K562 (cell line): Measurements from ENCODE around the gene NMRK1. TPM values are rescaled to one million over a fixed set of nuclear protein-coding genes. Genes with fewer than 3 reads are reported as not detected.

ENCODE experiments used
- ATAC-seq: fragments of 200-7000 bp; cut with Tn5 transposase; 3 replicates; pipeline ENCODE4 v1.9.1; 2020; ENCODE audit warnings: moderate library complexity
- BruUV-seq: library from RNA; stranded (reverse); fragments of 400-500 nt; replicated peaks from 2 replicates; lab custom pipeline; 2021; lab: Mats Ljungman, UMichigan
- CTCF ChIA-PET: fragments of 300-600 bp; formaldehyde crosslinking; extraction: SDS; loops from one replicate; lab custom pipeline; 2021; ENCODE audit warnings: low intra/inter-chr PET ratio; lab: Yijun Ruan, JAX
- POLR2A ChIA-PET: fragments of 300-600, 350-650 bp; sonication (Branson Sonifier 250); formaldehyde crosslinking; extraction: SDS; loops from one replicate; lab custom pipeline; 2021; ENCODE audit warnings: antibody characterized with exemption, inconsistent platforms; lab: Yijun Ruan, JAX
- DNase-seq, 4 experiments: peaks; one replicate each; pipeline versions ENCODE4 v3.0.0 to v3.0.0-alpha.2; 2011 to 2018; ENCODE audit warnings: low spot score in 3 of 4, mixed read lengths in 3 of 4; ENCODE audit errors: extremely low read depth in 1 of 4
- FAIRE-seq: peaks from 2 replicates; lab custom pipeline; 2011; peaks lifted over from hg19 to GRCh38; lab: Jason Lieb, UNC
- H2AFZ ChIP-seq: 2 replicates; pipeline ENCODE4 v1.6.0; 2011; ENCODE audit warnings: low read depth, low read length, control low read depth, inconsistent platforms
- H3K27ac ChIP-seq: fragments of 200-600 bp; 3 replicates; pipeline ENCODE4 v1.8.0; 2011; ENCODE audit warnings: low read depth, mild to moderate bottlenecking, control low read depth, inconsistent platforms, low read length, moderate library complexity, mixed read lengths; ENCODE audit errors: extremely low read depth
- H3K27me3 ChIP-seq, 2 experiments: fragments of 300-600 bp in 1 of 2; 2 replicates in 1 of 2; 3 replicates in 1 of 2; pipeline versions ENCODE4 v1.6.0 to v1.8.0; 2011; ENCODE audit warnings: inconsistent platforms in 2 of 2, low read length in 2 of 2, mild to moderate bottlenecking in 1 of 2, mixed read lengths in 1 of 2, moderate library complexity in 1 of 2; ENCODE audit not compliant: control insufficient read depth in 2 of 2, insufficient read depth in 2 of 2
- H3K36me3 ChIP-seq: fragments of 300-600 bp; 3 replicates; pipeline ENCODE4 v1.8.0; 2011; ENCODE audit warnings: mild to moderate bottlenecking, low read length, inconsistent platforms; ENCODE audit not compliant: control insufficient read depth, insufficient read depth
- H3K4me1 ChIP-seq, 2 experiments: fragments of 200-600 bp in 1 of 2; replicated peaks in 1 of 2; 2 replicates in 1 of 2; 3 replicates in 1 of 2; pipeline versions ENCODE4 v1.5.1 to v1.8.0; 2011; ENCODE audit warnings: inconsistent platforms in 2 of 2, low read length in 2 of 2, mild to moderate bottlenecking in 1 of 2, mixed read lengths in 1 of 2, moderate library complexity in 1 of 2; ENCODE audit not compliant: control insufficient read depth in 2 of 2, insufficient read depth in 2 of 2
- H3K4me2 ChIP-seq: 2 replicates; pipeline ENCODE4 v1.6.1; 2011; ENCODE audit warnings: low read length, control low read depth, inconsistent platforms, mixed read lengths; ENCODE audit not compliant: insufficient read depth
- H3K4me3 ChIP-seq: fragments of 200-600 bp; sonication (generic), shearing (Covaris generic); 2 replicates; pipeline ENCODE4 v1.5.1; 2016; ENCODE audit warnings: control low read depth, inconsistent platforms
- H3K79me2 ChIP-seq: fragments of 200-600 bp; 3 replicates; pipeline ENCODE4 v1.8.0; 2011; ENCODE audit warnings: low read length, inconsistent platforms; ENCODE audit not compliant: control insufficient read depth, insufficient read depth
- H3K9ac ChIP-seq, 2 experiments: 2 replicates each; pipeline versions ENCODE4 v1.6.0 to v1.6.1; 2011; ENCODE audit warnings: low read depth in 2 of 2, low read length in 2 of 2, control low read depth in 1 of 2, inconsistent platforms in 1 of 2, mild to moderate bottlenecking in 1 of 2, mixed read lengths in 1 of 2; ENCODE audit not compliant: insufficient read depth in 1 of 2
- H3K9me1 ChIP-seq: one replicate; pipeline ENCODE4 v1.6.0; 2011; ENCODE audit warnings: inconsistent platforms, mild to moderate bottlenecking, low read length, moderate library complexity; ENCODE audit not compliant: control insufficient read depth, insufficient read depth
- H3K9me3 ChIP-seq: replicated peaks from 2 replicates; pipeline ENCODE4 v1.5.1; 2011; ENCODE audit warnings: low read depth, low read length, inconsistent platforms; ENCODE audit not compliant: control insufficient read depth, insufficient read depth
- H4K20me1 ChIP-seq: replicated peaks from 2 replicates; pipeline ENCODE4 v1.6.1; 2011; ENCODE audit warnings: low read length, inconsistent platforms, mixed read lengths; ENCODE audit not compliant: control insufficient read depth, insufficient read depth
- HEY1 ChIP-seq: fragments of 250-450 bp; sonication (Bioruptor Pico); IDR thresholded peaks from 2 replicates; pipeline ENCODE4 v1.5.0; 2020; ENCODE audit warnings: mild to moderate bottlenecking, moderate library complexity, borderline replicate concordance
- OTX1 ChIP-seq: fragments of 450-650 bp; formaldehyde crosslinking; IDR thresholded peaks from 2 replicates; pipeline ENCODE4 v1.4.0; 2022; ENCODE audit warnings: mild to moderate bottlenecking
- SIN3A ChIP-seq, 2 experiments: fragments of 150-350 bp in 1 of 2; IDR thresholded peaks; 2 replicates each; pipeline ENCODE4 v1.6.1; 2011 to 2016; ENCODE audit warnings: borderline replicate concordance in 2 of 2, low read depth in 2 of 2, low read length in 2 of 2, mild to moderate bottlenecking in 2 of 2, moderate library complexity in 2 of 2; ENCODE audit not compliant: control insufficient read depth in 1 of 2
- SMC3 ChIP-seq: conservative IDR thresholded peaks from 2 replicates; pipeline ENCODE4 v1.6.1; 2011; ENCODE audit warnings: low read depth, low read length, improper control_type of control experiment; ENCODE audit not compliant: insufficient read depth
- SRF ChIP-seq, 2 experiments: fragments of 250-450, 450-650 bp in 1 of 2; sonication (Bioruptor Pico) in 1 of 2; sonication (generic) in 1 of 2; formaldehyde crosslinking; IDR thresholded peaks; 2 replicates each; pipeline versions ENCODE4 v1.5.0 to v1.5.1; 2020 to 2022; ENCODE audit warnings: mild to moderate bottlenecking in 1 of 2, missing genetic modification reagents in 1 of 2
- U2AF1 ChIP-seq: fragments of 200-400 bp; formaldehyde crosslinking; optimal IDR thresholded peaks from 2 replicates; pipeline ENCODE3; 2017; ENCODE audit warnings: mild to moderate bottlenecking, low read depth, low read length, moderate library complexity
- ZNF124 ChIP-seq: sonication (generic); formaldehyde crosslinking; IDR thresholded peaks from 2 replicates; pipeline ENCODE4 v1.8.1; 2022; ENCODE audit warnings: missing genetic modification reagents
- ZNF174 ChIP-seq: fragments of 250-450 bp; sonication (Bioruptor Pico); IDR thresholded peaks from 2 replicates; pipeline ENCODE4 v1.4.0; 2020; ENCODE audit warnings: mild to moderate bottlenecking
- ZNF263 ChIP-seq: sonication (generic); formaldehyde crosslinking; IDR thresholded peaks from 2 replicates; pipeline ENCODE4 v1.8.0; 2022; ENCODE audit warnings: mild to moderate bottlenecking, missing genetic modification reagents, borderline replicate concordance
- WGBS: fragments of 100-300 bp; shearing (Covaris generic); methylation state at CpG from one replicate; pipeline ENCODE4 v1.1.6; 2016; ENCODE audit warnings: low coverage, mixed read lengths; ENCODE audit not compliant: insufficient coverage; ENCODE audit errors: missing lambda C conversion rate; 5-methylcytosine and 5-hydroxymethylcytosine counted together
- in situ Hi-C: fragments of 300-500 bp; cut with MboI; formaldehyde crosslinking; loops from 4 replicates; pipeline ENCODE4 v1.15.0; 2018; ENCODE audit warnings: inconsistent platforms, mixed read lengths
- intact Hi-C: fragments of 100-400 bp; cut with micrococcal nuclease; formaldehyde crosslinking; loops from 2 replicates; pipeline ENCODE4 v1.14.2; 2022
- polyA plus RNA-seq, 8 experiments: library from polyadenylated mRNA; depleted of rRNA in 4 of 8; stranded (reverse) in 5 of 8; unstranded in 3 of 8; fragments of >200 nt; fragmentation: Nextera tagmentation in 2 of 8; fragmentation: Illumina TruSeq in 1 of 8; extraction: Ambion mirVana in 2 of 8; extraction: Trizol in 1 of 8; gene quantifications; 2 replicates each; pipeline versions ENCODE4 v1.2.1 to v1.2.3, GENCODE V29; 2011 to 2014; ENCODE audit warnings: inconsistent platforms in 1 of 8, missing spikeins in 1 of 8
- total RNA-seq, 7 experiments: library from RNA; depleted of rRNA in 6 of 7; stranded (reverse); fragments of >200 nt in 6 of 7; fragmentation: Illumina TruSeq in 2 of 7; extraction: Trizol in 2 of 7; gene quantifications; 2 replicates each; pipeline versions ENCODE4 v1.2.1 to v1.2.3, GENCODE V29; 2011 to 2021; ENCODE audit warnings: low replicate concordance in 1 of 7
- TF ChIP-seq, protein P1 (sequence below): fragments of 250-450 bp; sonication (Bioruptor Pico); IDR thresholded peaks from 2 replicates; pipeline ENCODE4 v1.9.0; 2021; ENCODE audit warnings: mild to moderate bottlenecking, inconsistent platforms
- TF ChIP-seq, protein P2 (sequence below): fragments of 250-450 bp; sonication (Bioruptor Pico); IDR thresholded peaks from 2 replicates; pipeline ENCODE4 v1.4.0; 2020

NMRK1 gene
- total and polyA plus RNA-seq, 9 of the 15 experiments (the other 6 are each of a cell fraction or from before 2014, with no cell fraction given) = 1.1 to 3.5 (median 1.7) TPM

DNA sequence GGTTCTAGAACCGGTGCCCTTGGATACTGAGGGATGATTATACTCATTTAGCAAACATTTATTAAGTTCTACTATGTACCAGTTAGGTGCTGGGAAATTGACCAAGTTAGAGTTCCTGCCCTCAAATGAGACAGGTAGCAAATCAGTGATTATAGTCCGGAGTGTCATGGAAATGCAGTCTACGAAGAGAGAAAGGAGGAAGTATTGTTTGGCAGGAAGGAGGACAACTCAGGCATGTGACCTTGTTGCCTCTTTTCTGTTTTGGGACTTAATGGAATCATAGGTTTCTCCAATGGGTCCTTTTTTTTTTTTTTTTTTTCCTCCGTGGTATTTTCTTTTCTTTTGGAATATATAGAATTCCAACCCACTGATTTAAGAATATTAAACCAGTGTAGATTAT is 28.4 kb upstream of the NMRK1 start:
- H3K27me3 ChIP-seq = no peaks in the 10 kb centered on the region
- no peak overlapping the region for H2AFZ ChIP-seq
- H3K9ac ChIP-seq = no peak overlapping the region
- DNase-seq = no peak
- no peaks in the 10 kb centered on the region for H3K36me3 ChIP-seq
- H3K9me1 ChIP-seq = no peaks in the 10 kb centered on the region
- no peaks in the 10 kb centered on the region for H3K79me2 ChIP-seq
- FAIRE-seq = no peak
- no peak for ATAC-seq
- H3K27ac ChIP-seq = no peak overlapping the region
- H3K4me1 ChIP-seq = peaks cover 0 to 7% of the 10 kb centered on the region in 2 experiments; a peak in 2 of 5 replicates
- WGBS = 67% methylated on average over 2 of the region's 4 CpGs
- no peak overlapping the region for H3K4me3 ChIP-seq
- POLR2A ChIA-PET = no interaction called here
- in situ Hi-C loops (no loop called here), intact Hi-C loops (no loop called here)
- H3K4me2 ChIP-seq = no peak overlapping the region
- H4K20me1 ChIP-seq = no peaks in the 10 kb centered on the region
- H3K9me3 ChIP-seq = no peaks in the 10 kb centered on the region
- BruUV-seq = no TSS peak
- CTCF ChIA-PET = no interaction called here
- TF ChIP-seq, protein P1, sequence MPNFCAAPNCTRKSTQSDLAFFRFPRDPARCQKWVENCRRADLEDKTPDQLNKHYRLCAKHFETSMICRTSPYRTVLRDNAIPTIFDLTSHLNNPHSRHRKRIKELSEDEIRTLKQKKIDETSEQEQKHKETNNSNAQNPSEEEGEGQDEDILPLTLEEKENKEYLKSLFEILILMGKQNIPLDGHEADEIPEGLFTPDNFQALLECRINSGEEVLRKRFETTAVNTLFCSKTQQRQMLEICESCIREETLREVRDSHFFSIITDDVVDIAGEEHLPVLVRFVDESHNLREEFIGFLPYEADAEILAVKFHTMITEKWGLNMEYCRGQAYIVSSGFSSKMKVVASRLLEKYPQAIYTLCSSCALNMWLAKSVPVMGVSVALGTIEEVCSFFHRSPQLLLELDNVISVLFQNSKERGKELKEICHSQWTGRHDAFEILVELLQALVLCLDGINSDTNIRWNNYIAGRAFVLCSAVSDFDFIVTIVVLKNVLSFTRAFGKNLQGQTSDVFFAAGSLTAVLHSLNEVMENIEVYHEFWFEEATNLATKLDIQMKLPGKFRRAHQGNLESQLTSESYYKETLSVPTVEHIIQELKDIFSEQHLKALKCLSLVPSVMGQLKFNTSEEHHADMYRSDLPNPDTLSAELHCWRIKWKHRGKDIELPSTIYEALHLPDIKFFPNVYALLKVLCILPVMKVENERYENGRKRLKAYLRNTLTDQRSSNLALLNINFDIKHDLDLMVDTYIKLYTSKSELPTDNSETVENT (CRISPR knock-in tag) = no peak
- TF ChIP-seq SRF (CRISPR knock-in tag; IDR thresholded peaks at IDR 0.05) (no peak), ZNF263 (no peak), ZNF124 (no peak), U2AF1 (no peak), OTX1 (CRISPR knock-in tag) (no peak), SIN3A (IDR thresholded peaks at IDR 0.05; ENCODE audit: borderline replicate concordance in 2 of 2, control insufficient read depth in 1 of 2, low read depth in 2 of 2, low read length in 2 of 2) (no peak), HEY1 (CRISPR knock-in tag) (no peak), SMC3 (no peak), ZNF174 (no peak)
- TF ChIP-seq, protein P2, sequence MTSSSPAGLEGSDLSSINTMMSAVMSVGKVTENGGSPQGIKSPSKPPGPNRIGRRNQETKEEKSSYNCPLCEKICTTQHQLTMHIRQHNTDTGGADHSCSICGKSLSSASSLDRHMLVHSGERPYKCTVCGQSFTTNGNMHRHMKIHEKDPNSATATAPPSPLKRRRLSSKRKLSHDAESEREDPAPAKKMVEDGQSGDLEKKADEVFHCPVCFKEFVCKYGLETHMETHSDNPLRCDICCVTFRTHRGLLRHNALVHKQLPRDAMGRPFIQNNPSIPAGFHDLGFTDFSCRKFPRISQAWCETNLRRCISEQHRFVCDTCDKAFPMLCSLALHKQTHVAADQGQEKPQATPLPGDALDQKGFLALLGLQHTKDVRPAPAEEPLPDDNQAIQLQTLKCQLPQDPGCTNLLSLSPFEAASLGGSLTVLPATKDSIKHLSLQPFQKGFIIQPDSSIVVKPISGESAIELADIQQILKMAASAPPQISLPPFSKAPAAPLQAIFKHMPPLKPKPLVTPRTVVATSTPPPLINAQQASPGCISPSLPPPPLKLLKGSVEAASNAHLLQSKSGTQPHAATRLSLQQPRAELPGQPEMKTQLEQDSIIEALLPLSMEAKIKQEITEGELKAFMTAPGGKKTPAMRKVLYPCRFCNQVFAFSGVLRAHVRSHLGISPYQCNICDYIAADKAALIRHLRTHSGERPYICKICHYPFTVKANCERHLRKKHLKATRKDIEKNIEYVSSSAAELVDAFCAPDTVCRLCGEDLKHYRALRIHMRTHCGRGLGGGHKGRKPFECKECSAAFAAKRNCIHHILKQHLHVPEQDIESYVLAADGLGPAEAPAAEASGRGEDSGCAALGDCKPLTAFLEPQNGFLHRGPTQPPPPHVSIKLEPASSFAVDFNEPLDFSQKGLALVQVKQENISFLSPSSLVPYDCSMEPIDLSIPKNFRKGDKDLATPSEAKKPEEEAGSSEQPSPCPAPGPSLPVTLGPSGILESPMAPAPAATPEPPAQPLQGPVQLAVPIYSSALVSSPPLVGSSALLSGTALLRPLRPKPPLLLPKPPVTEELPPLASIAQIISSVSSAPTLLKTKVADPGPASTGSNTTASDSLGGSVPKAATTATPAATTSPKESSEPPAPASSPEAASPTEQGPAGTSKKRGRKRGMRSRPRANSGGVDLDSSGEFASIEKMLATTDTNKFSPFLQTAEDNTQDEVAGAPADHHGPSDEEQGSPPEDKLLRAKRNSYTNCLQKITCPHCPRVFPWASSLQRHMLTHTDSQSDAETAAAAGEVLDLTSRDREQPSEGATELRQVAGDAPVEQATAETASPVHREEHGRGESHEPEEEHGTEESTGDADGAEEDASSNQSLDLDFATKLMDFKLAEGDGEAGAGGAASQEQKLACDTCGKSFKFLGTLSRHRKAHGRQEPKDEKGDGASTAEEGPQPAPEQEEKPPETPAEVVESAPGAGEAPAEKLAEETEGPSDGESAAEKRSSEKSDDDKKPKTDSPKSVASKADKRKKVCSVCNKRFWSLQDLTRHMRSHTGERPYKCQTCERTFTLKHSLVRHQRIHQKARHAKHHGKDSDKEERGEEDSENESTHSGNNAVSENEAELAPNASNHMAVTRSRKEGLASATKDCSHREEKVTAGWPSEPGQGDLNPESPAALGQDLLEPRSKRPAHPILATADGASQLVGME (CRISPR knock-in tag) = no peak
